ENCODE measurements around the gene CELA2B.

DNA sequence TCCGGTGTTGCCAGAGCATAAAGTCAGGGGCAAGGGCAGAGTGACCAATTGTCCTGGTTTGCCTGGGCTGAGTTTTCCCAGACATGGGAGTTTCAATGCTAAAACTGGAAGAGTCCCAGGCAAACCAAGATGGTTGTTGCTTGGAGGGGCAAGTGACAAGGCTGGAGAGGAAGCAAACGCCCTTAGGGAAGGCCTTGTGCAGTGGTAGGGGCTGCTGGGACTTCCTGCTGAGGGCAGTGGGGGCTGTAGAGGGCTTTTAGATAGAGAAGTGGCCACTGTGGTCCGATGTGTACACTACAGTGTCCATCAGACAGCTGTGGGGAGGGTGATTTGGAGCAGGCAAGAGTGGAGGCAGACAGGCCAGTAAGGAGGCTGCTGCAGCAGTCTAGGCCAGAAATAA, 26.3 kb upstream of the CELA2B start:
- TF ChIP-seq, protein P1, sequence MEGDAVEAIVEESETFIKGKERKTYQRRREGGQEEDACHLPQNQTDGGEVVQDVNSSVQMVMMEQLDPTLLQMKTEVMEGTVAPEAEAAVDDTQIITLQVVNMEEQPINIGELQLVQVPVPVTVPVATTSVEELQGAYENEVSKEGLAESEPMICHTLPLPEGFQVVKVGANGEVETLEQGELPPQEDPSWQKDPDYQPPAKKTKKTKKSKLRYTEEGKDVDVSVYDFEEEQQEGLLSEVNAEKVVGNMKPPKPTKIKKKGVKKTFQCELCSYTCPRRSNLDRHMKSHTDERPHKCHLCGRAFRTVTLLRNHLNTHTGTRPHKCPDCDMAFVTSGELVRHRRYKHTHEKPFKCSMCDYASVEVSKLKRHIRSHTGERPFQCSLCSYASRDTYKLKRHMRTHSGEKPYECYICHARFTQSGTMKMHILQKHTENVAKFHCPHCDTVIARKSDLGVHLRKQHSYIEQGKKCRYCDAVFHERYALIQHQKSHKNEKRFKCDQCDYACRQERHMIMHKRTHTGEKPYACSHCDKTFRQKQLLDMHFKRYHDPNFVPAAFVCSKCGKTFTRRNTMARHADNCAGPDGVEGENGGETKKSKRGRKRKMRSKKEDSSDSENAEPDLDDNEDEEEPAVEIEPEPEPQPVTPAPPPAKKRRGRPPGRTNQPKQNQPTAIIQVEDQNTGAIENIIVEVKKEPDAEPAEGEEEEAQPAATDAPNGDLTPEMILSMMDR (IDR thresholded peaks at IDR 0.05) = no peak
- TF ChIP-seq POLR2A (IDR thresholded peaks at IDR 0.05) = no peak

Measured in right lobe of liver (tissue), 4 donors.